IMR-90 (cell line): ENCODE measurements around the gene LGALS4. TPM values are rescaled to one million over a fixed set of nuclear protein-coding genes. Genes with fewer than 3 reads are reported as not detected.

Experiments used
- ATAC-seq: fragments of 200-7000 bp; cut with Tn5 transposase; 2 replicates; pipeline ENCODE4 v1.9.1; 2020; ENCODE audit warnings: low read depth, mild to moderate bottlenecking, moderate library complexity
- BruUV-seq: library from RNA; stranded (reverse); fragments of 400-500 nt; replicated peaks from 2 replicates; lab custom pipeline; 2021; lab: Mats Ljungman, UMichigan
- CTCF ChIA-PET: fragments of 300-600 bp; formaldehyde crosslinking; extraction: SDS; loops from one replicate; lab custom pipeline; 2021; ENCODE audit warnings: antibody characterized with exemption; lab: Yijun Ruan, JAX
- POLR2A ChIA-PET: fragments of 300-600 bp; sonication (Branson Sonifier 250); formaldehyde crosslinking; loops from one replicate; lab custom pipeline; 2022; ENCODE audit warnings: antibody characterized with exemption; ENCODE audit not compliant: unreplicated experiment; lab: Charles Lee
- DNase-seq: peaks from one replicate; pipeline ENCODE4 v3.0.0; 2013
- H2AFZ ChIP-seq: replicated peaks from 2 replicates; pipeline ENCODE3; 2013; ENCODE audit warnings: low read length, mild to moderate bottlenecking; ENCODE audit not compliant: poor library complexity
- H2AK5ac ChIP-seq: 2 replicates; pipeline ENCODE4 v1.6.1; 2013; ENCODE audit warnings: low read depth, low read length, inconsistent platforms
- H2AK9ac ChIP-seq: replicated peaks from 2 replicates; pipeline ENCODE3; 2013; ENCODE audit warnings: mild to moderate bottlenecking, low read depth, low read length, moderate library complexity; ENCODE audit not compliant: poor library complexity
- H2BK120ac ChIP-seq: 2 replicates; pipeline ENCODE4 v1.6.1; 2013; ENCODE audit warnings: low read depth, low read length, inconsistent platforms
- H2BK15ac ChIP-seq: 3 replicates; pipeline ENCODE4 v1.6.1; 2013; ENCODE audit warnings: low read depth, low read length, inconsistent platforms
- H2BK20ac ChIP-seq: 2 replicates; pipeline ENCODE4 v1.6.1; 2013; ENCODE audit warnings: low read depth, mild to moderate bottlenecking, inconsistent platforms, low read length, moderate library complexity
- H2BK5ac ChIP-seq: 2 replicates; pipeline ENCODE4 v1.6.1; 2013; ENCODE audit warnings: mild to moderate bottlenecking, low read depth, low read length, inconsistent platforms; ENCODE audit not compliant: poor library complexity, severe bottlenecking
- H3K14ac ChIP-seq: replicated peaks from 2 replicates; pipeline ENCODE4 v1.6.1; 2013; ENCODE audit warnings: low read depth, low read length, inconsistent platforms
- H3K18ac ChIP-seq: 2 replicates; pipeline ENCODE4 v1.6.1; 2013; ENCODE audit warnings: low read depth, low read length, control low read depth
- H3K23ac ChIP-seq: 2 replicates; pipeline ENCODE4 v1.6.1; 2013; ENCODE audit warnings: low read depth, low read length, inconsistent platforms
- H3K27ac ChIP-seq: 2 replicates; pipeline ENCODE4 v1.5.1; 2013; ENCODE audit warnings: mild to moderate bottlenecking, control low read depth, low read length; ENCODE audit not compliant: insufficient read depth
- H3K27me3 ChIP-seq: 2 replicates; pipeline ENCODE4 v1.6.1; 2013; ENCODE audit warnings: low read length; ENCODE audit not compliant: control insufficient read depth, insufficient read depth
- H3K36me3 ChIP-seq: 2 replicates; pipeline ENCODE4 v1.6.1; 2013; ENCODE audit warnings: low read length, mixed read lengths; ENCODE audit not compliant: control insufficient read depth, insufficient read depth
- H3K4ac ChIP-seq: 2 replicates; pipeline ENCODE4 v1.6.1; 2013; ENCODE audit warnings: low read depth, low read length, inconsistent platforms
- H3K4me1 ChIP-seq: 2 replicates; pipeline ENCODE4 v1.6.1; 2013; ENCODE audit warnings: low read length, mixed read lengths; ENCODE audit not compliant: control insufficient read depth, insufficient read depth
- H3K4me2 ChIP-seq: 2 replicates; pipeline ENCODE4 v1.6.1; 2013; ENCODE audit warnings: low read depth, mild to moderate bottlenecking, control low read depth, low read length, moderate library complexity
- H3K4me3 ChIP-seq: 2 replicates; pipeline ENCODE4 v1.5.1; 2013; ENCODE audit warnings: low read depth, mild to moderate bottlenecking, control low read depth, low read length, moderate library complexity; ENCODE audit not compliant: insufficient read depth
- H3K56ac ChIP-seq: 2 replicates; pipeline ENCODE4 v1.6.1; 2013; ENCODE audit warnings: low read length, inconsistent platforms; ENCODE audit not compliant: insufficient read depth; ENCODE audit errors: extremely low read depth
- H3K79me1 ChIP-seq, 2 experiments: 2 replicates each; pipeline ENCODE4 v1.6.1; 2013; ENCODE audit warnings: low read length in 2 of 2, inconsistent platforms in 1 of 2, low read depth in 1 of 2
- H3K9ac ChIP-seq: 2 replicates; pipeline ENCODE4 v1.6.1; 2013; ENCODE audit warnings: low read depth, low read length, control low read depth
- H3K9me1 ChIP-seq: 2 replicates; pipeline ENCODE4 v1.6.1; 2013; ENCODE audit warnings: low read length, inconsistent platforms; ENCODE audit not compliant: insufficient read depth
- H3K9me3 ChIP-seq: 2 replicates; pipeline ENCODE4 v1.6.1; 2013; ENCODE audit warnings: low read length; ENCODE audit not compliant: control insufficient read depth, insufficient read depth
- H4K20me1 ChIP-seq: 2 replicates; pipeline ENCODE4 v1.6.1; 2013; ENCODE audit warnings: low read length, inconsistent platforms; ENCODE audit not compliant: insufficient read depth
- H4K5ac ChIP-seq: 2 replicates; pipeline ENCODE4 v1.6.1; 2013; ENCODE audit warnings: mild to moderate bottlenecking, low read depth, low read length, control low read depth
- H4K8ac ChIP-seq, 2 experiments: 2 replicates each; pipeline ENCODE4 v1.6.1; 2013; ENCODE audit warnings: low read depth in 2 of 2, low read length in 2 of 2, control low read depth in 1 of 2, inconsistent platforms in 1 of 2
- H4K91ac ChIP-seq: 2 replicates; pipeline ENCODE4 v1.6.1; 2013; ENCODE audit warnings: low read depth, low read length, inconsistent platforms; ENCODE audit not compliant: insufficient read depth
- BHLHE40 ChIP-seq: fragments of 150-350 bp; IDR thresholded peaks from 2 replicates; pipeline ENCODE4 v1.6.1; 2016; ENCODE audit warnings: mild to moderate bottlenecking, low read depth, low read length
- CEBPB ChIP-seq: IDR thresholded peaks from 2 replicates; pipeline ENCODE4 v1.6.1; 2012; ENCODE audit warnings: low read depth, low read length, improper control_type of control experiment
- CHD1 ChIP-seq: IDR thresholded peaks from 2 replicates; pipeline ENCODE4 v1.6.1; 2012; ENCODE audit warnings: low read depth, low read length, improper control_type of control experiment
- FOS ChIP-seq: fragments of 150-350 bp; IDR thresholded peaks from 2 replicates; pipeline ENCODE4 v1.6.1; 2016; ENCODE audit warnings: low read depth, low read length
- MAZ ChIP-seq: IDR thresholded peaks from 2 replicates; pipeline ENCODE4 v1.6.1; 2012; ENCODE audit warnings: low read depth, mild to moderate bottlenecking, low read length, improper control_type of control experiment, moderate library complexity, borderline replicate concordance
- MXI1 ChIP-seq: IDR thresholded peaks from 2 replicates; pipeline ENCODE4 v1.6.1; 2012; ENCODE audit warnings: low read depth, mild to moderate bottlenecking, low read length, moderate library complexity, borderline replicate concordance
- POLR2A ChIP-seq: IDR thresholded peaks from 2 replicates; pipeline ENCODE4 v1.6.1; 2012; ENCODE audit warnings: mild to moderate bottlenecking, low read depth, low read length
- RAD21 ChIP-seq: IDR thresholded peaks from 2 replicates; pipeline ENCODE4 v1.6.1; 2012; ENCODE audit warnings: low read length, improper control_type of control experiment
- RFX5 ChIP-seq: IDR thresholded peaks from 2 replicates; pipeline ENCODE4 v1.8.0; 2012; ENCODE audit warnings: low read depth, mild to moderate bottlenecking, low read length, moderate library complexity
- SMC3 ChIP-seq: fragments of 150-350 bp; IDR thresholded peaks from 2 replicates; pipeline ENCODE4 v1.6.1; 2016; ENCODE audit warnings: low read depth, mild to moderate bottlenecking, antibody characterized with exemption, low read length, moderate library complexity
- WGBS, 2 experiments: methylation state at CpG; one replicate each; pipeline versions ENCODE4 v1.1.5 to v1.1.7; 2013; ENCODE audit warnings: missing lambda C conversion rate in 2 of 2; ENCODE audit not compliant: insufficient read length in 1 of 2; ENCODE audit errors: extremely low coverage in 2 of 2; 5-methylcytosine and 5-hydroxymethylcytosine counted together
- dilution Hi-C: fragments of 300-500 bp; cut with HindIII; formaldehyde crosslinking; loops from one replicate; pipeline ENCODE4 v1.14.3; 2018; ENCODE audit warnings: low sequenced_read_pairs; ENCODE audit not compliant: unreplicated experiment
- in situ Hi-C: fragments of 300-500 bp; cut with MboI; formaldehyde crosslinking; loops from 3 replicates; pipeline ENCODE4 v1.14.3; 2019; ENCODE audit warnings: low sequenced_read_pairs, inconsistent platforms, mixed read lengths
- intact Hi-C: fragments of 100-400 bp; cut with micrococcal nuclease; formaldehyde crosslinking; loops from 2 replicates; pipeline ENCODE4 v1.10.0; 2022
- polyA plus RNA-seq, 3 experiments: library from polyadenylated mRNA; depleted of rRNA; stranded (reverse); fragments of >200 nt; gene quantifications; 2 replicates each; pipeline ENCODE4 v1.2.3, GENCODE V29; 2012; ENCODE audit warnings: low replicate concordance in 1 of 3
- total RNA-seq: library from RNA; depleted of rRNA; stranded (reverse); fragments of >200 nt; gene quantifications from 2 replicates; pipeline ENCODE4 v1.2.3, GENCODE V29; 2012
- TF ChIP-seq, protein P1 (sequence below): conservative IDR thresholded peaks from 2 replicates; pipeline ENCODE4 v1.5.1; 2012; ENCODE audit warnings: mild to moderate bottlenecking, low read depth, low read length, improper control_type of control experiment

LGALS4 gene
- total and polyA plus RNA-seq, 2 of the 4 experiments (the other 2 are of a cell fraction), result 0.29 TPM; not detected in 1

DNA sequence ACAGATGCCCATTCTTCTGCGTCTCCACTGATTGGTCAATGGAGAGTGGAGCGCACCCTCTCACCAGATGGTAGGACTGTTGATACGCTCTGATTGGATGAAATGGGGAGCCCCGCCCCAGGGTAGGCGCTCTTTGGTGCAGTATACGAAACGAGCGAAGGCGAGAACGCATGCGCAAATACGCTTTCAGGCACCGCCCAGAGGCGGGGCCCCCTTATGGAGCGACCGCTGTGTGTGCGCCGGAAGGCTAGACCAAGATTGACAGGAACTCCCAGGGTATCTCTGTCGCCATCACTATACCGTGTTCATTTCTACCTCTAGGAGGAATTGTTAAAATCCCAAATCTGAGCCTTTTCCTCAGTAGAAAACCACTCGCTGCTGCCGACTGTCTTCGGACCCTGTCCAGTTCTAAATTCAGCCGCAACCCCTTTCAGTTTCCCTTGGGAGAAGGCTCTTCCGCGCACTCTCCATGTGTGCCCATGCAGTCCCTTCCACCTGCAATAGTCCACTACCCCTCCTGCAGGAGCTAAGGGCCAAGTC lies 37.8 kb upstream of the LGALS4 start:
- WGBS, 2 experiments, result 2% methylated on average over 6 of the region's 26 CpGs; no CpG with 5 or more reads in 1 of the 2 experiments
- peak overlapping the region; percentile 88 for H4K91ac ChIP-seq
- H4K5ac ChIP-seq, result peak overlapping the region; percentile 52
- BruUV-seq, result no TSS peak
- H3K9me3 ChIP-seq, result no peaks in the 10 kb centered on the region
- peak overlapping the region; percentile 84 for H3K4ac ChIP-seq
- H2BK20ac ChIP-seq, result no peak overlapping the region
- DNase-seq, result no peak
- peak overlapping the region; percentile 77 for H3K14ac ChIP-seq
- peaks cover 36% of the 10 kb centered on the region for H4K20me1 ChIP-seq
- peak overlapping the region; percentile 51 to 94 for H4K8ac ChIP-seq
- H2BK15ac ChIP-seq, result peak overlapping the region; percentile 3; the same call in 1 of the 3 replicates
- peaks cover 20% of the 10 kb centered on the region for H3K36me3 ChIP-seq
- no peak overlapping the region for H3K18ac ChIP-seq
- H2BK120ac ChIP-seq, result peak overlapping the region; percentile 48
- peak overlapping the region; percentile 99 for H2AK5ac ChIP-seq
- no peak for TF ChIP-seq CHD1
- TF ChIP-seq CEBPB, result no peak; the same call in none of the 2 replicates
- peak; percentile 56 for TF ChIP-seq POLR2A
- peak; percentile 88; the same call in 1 of the 2 replicates for TF ChIP-seq MAZ
- no peak for TF ChIP-seq MXI1
- TF ChIP-seq SMC3, result no peak
- no peak for TF ChIP-seq BHLHE40
- TF ChIP-seq RAD21, result no peak
- TF ChIP-seq FOS, result peak; percentile 41; the same call in 1 of the 2 replicates
- TF ChIP-seq, protein P1, sequence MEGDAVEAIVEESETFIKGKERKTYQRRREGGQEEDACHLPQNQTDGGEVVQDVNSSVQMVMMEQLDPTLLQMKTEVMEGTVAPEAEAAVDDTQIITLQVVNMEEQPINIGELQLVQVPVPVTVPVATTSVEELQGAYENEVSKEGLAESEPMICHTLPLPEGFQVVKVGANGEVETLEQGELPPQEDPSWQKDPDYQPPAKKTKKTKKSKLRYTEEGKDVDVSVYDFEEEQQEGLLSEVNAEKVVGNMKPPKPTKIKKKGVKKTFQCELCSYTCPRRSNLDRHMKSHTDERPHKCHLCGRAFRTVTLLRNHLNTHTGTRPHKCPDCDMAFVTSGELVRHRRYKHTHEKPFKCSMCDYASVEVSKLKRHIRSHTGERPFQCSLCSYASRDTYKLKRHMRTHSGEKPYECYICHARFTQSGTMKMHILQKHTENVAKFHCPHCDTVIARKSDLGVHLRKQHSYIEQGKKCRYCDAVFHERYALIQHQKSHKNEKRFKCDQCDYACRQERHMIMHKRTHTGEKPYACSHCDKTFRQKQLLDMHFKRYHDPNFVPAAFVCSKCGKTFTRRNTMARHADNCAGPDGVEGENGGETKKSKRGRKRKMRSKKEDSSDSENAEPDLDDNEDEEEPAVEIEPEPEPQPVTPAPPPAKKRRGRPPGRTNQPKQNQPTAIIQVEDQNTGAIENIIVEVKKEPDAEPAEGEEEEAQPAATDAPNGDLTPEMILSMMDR, result 0 out of 2 replicates have a peak, but pooled peaks have one; percentile 15
- TF ChIP-seq RFX5, result peak; percentile 47; the same call in 1 of the 2 replicates
- peak overlapping the region; percentile 71 for H3K27ac ChIP-seq
- peaks cover 9% of the 10 kb centered on the region for H3K9me1 ChIP-seq
- H3K4me2 ChIP-seq, result peak overlapping the region; percentile 86
- peak overlapping the region; percentile 74 for H3K56ac ChIP-seq
- intact Hi-C loops, result loop anchor here (1.0 kb wide), 1 partner anchor 49 kb away; the partner anchor contains the start of genes NFKBIB and SIRT2
- peak overlapping the region; percentile 85 for H2BK5ac ChIP-seq
- peaks cover 15% of the 10 kb centered on the region for H3K4me1 ChIP-seq
- peak overlapping the region; percentile 49 for H3K4me3 ChIP-seq
- ChIA-PET CTCF (no interaction called here), POLR2A (no interaction called here)
- H2AK9ac ChIP-seq, result peak overlapping the region; percentile 96
- peak overlapping the region; percentile 84 for H3K23ac ChIP-seq
- no peaks in the 10 kb centered on the region for H3K27me3 ChIP-seq
- ATAC-seq, result peak; percentile 77
- dilution Hi-C loops, result no loop called here
- peak overlapping the region; percentile 94 for H2AFZ ChIP-seq
- peak overlapping the region; percentile 71 for H3K9ac ChIP-seq
- H3K79me1 ChIP-seq, result peaks cover 12 to 52% of the 10 kb centered on the region in 2 experiments
- in situ Hi-C loops, result no loop called here
